ENCODE data around the gene ACBD4.

The ACBD4 gene, protein sequence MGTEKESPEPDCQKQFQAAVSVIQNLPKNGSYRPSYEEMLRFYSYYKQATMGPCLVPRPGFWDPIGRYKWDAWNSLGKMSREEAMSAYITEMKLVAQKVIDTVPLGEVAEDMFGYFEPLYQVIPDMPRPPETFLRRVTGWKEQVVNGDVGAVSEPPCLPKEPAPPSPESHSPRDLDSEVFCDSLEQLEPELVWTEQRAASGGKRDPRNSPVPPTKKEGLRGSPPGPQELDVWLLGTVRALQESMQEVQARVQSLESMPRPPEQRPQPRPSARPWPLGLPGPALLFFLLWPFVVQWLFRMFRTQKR

DNA sequence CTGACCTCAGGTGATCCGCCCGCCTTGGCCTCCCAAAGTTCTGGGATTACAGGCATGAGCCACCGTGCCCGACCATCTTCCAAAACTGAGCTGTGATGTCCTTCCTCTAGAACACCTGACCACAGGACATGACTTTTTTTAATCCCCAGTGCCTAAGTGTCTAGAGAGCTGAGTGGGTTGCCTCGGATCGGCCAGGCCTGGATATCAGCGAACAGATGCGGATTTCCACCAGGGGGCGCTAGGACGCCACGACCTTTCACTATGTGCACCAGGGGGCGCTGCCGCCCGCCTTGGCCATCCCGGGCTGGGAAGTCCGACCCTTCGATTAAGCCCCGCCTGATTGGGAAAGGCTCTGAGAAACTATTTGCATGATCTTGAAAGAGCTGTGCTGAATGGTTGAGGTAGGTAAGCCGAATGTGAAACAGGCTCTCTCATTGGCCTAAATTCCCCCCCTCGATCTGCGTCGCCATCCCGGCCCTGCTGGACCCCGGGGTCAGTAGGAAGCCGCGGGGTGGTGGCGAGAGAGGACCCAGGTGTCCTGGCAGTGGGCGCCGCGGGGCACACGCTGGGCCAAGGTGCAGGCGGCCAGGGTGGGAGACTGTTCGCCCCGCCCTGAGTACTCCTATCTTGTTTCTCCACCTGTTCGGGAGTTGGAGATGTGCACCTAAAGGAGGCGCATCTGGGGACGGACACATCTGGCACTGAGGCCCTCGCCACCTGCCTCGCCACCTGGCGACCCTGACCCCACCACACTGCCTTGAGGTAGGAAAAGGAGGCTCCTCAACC is at the start of gene ACBD4:
TSS of gene ACBD4 (plus strand) at position 496 of the 786 bp plus-strand sequence. CDS start 458 bp downstream, outside the sequence.
- DNase-seq (ENCODE audit: low spot score), result peak; percentile 99

DNA sequence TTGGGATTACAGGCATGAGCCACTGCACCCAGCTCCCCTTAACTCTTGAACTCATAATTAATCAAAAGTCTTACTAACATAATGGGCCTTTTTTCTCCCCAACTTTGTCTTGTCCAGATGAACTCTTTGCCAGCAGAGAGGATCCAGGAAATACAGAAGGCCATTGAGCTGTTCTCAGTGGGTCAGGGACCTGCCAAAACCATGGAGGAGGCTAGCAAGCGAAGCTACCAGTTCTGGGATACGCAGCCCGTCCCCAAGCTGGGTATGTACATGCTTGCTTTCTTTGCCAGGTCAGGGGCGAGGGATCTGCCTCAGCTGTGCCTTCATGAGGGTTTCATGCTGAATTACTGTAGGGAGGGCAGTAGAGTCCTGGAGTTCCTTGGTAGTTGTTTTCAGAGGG is 49.1 kb upstream of the ACBD4 start:
- no peak for DNase-seq (ENCODE audit: low spot score)

DNA sequence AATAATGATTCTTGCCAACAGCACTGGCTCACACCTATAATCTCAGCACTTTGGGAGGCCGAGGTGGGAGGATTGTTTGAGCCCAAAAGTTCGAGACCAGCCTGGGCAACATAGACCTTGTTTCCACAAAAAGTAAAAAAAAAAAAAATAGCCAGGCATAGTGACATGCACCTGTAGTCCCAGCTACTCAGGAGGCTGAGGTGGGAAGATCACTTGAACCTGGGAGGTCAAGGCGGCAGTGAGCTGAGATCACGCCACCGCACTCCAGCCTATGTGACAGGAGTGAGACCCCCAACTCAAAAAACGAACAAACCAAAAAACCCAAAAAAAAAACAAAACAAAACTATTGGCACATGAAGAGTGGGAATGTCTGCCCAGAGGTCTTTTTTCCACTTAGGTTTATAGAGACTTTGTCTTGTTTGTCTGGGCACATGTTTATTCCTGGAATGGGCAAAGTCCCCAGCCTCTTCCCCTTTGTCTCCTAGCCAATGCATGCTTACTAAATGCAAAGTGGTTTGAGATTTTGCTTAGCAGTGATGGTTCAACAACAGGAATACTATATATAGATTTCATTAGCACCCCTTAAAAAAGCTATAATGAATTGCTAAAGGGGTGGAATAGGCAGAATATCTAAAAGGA is 48.5 kb upstream of the ACBD4 start:
- DNase-seq (ENCODE audit: low spot score), result no peak

DNA sequence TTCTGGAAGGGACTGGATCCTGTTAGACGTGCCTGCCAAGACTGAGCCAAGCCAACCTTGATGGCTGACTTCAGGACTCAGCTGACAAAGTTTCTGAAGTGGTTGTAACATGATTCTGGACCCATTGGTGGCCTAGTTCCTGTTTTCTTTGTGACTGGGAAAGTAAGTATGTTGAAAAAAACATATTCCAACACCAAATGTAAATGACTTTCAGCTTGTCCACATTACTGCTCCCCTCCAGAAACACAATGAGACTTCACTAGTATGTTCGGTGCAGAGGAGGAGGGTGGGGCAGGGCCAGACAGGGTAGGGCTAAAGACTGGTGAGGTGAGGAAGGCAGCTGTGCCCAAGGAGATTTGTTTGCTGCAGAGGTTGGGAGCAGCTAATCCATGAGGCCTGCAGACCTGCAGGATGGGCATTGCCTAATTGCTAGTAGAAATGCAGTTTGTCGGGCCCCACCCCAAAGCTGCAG is 47.9 kb upstream of the ACBD4 start:
- no peak for DNase-seq (ENCODE audit: low spot score)

DNA sequence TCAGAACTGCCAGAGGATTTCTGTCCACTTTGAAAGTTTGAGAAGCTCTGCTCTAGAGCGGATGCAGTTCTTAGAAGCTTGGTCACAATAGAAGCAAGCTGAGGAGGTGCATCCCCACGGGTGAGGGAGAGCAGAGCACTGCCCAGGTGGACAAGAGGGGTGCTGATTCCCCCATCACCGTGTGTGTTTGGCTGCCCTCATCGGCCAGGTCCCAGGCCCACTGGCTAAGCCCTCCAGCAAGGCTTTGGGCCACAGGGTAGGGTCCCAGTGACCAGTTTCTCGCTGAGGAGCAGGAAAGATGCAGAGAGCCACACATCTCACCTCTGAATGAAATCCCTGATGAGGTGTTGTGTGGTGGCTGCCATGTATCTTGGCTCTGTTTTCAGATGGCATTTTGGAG is 47.5 kb upstream of the ACBD4 start:
- no peak for DNase-seq (ENCODE audit: low spot score)

DNA sequence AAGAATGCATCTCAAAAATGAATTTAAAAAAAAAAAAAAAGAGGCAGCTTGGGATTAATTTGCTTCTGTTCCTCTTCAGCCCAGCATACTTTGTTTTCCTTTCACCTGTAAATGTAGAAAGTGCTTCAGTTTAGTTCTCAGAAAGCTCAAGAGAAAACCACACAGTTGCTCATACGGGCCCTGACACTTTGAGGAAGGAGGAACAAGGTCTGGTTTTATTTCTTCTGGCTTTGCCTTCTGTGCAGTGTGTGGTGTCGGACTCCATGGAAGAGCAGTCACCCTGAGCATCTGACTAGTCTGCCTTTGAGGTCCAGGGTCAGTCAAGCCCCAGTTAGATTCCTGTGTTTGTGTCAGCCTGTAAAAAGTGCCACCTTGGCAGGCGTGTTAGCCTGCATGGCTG is 46.7 kb upstream of the ACBD4 start:
- DNase-seq (ENCODE audit: low spot score), result no peak

DNA sequence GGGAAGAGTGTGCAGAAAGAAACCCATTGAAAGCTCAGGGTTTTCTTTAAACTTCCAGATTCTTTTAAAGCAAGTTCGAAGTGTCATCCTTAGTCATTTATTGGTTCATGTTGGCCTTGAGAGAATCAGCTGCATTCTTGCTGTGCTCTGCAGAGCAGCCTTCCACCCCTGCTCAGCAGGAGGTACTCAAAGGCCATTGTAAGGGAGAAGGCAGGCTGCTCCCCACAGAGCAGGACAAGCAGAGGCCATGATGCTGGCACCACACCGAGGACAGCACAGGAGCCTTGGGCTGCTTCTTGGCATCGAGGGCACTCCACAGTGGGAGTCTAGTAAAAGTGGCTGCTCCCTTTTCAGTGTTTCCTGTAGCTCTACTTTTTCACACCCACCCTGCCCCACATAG is 44.8 kb upstream of the ACBD4 start:
- no peak for DNase-seq (ENCODE audit: low spot score)

DNA sequence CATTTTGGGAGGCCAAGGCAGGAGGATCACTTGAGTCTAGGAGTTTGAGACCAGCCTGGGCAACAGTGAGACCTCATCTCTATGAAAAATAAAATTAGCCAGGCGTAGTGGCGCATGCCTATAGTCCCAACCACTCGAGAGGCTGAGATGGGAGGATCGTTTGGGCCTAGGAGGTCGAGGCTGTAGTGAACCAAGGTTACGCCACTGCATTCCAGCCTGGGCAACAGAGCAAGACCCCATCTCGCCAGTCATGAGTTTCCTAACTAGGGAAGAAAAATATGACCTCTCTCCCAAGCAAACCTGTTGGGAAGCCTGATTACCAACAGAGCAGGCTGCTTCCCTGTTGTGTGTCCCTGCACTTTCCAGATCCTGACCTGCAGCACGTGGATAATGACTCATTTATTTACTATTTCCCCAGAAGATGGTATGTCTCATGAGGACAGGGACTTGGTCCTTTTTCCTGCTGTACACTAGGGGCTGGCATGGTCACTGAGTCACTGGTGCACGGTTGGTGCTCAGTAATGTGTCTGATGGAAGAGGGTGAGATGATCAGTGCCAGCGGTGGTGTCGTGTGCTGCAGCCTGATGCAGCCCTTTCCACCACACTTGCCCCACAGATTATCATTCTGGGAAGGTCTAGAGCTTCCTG is 43.6 kb upstream of the ACBD4 start:
- DNase-seq (ENCODE audit: low spot score), result no peak

DNA sequence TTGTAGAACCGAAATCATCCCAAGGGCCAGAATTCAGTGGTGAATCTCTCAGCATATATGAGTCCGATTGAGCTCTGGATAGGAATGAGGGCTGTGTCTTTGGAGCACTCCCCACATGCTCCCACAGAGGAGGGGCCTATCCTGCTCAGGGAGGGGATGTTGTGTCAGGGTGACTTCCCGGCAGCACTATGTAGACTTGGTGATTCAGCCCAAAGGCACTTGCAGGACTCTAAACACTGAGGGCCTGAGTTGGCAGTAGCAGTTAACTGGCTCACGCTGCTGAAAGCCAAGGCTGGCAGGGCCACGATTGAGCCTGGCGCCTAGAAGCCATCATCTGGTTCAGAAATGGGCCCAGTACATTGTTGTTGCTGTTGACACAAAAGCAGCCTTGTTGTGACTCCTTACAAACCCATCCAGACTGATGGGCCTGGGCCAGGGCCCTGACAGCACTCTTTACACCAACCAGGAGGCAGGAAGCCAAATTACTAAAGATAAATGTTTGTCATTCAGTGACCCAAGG is 42.5 kb upstream of the ACBD4 start:
- DNase-seq (ENCODE audit: low spot score), result no peak

DNA sequence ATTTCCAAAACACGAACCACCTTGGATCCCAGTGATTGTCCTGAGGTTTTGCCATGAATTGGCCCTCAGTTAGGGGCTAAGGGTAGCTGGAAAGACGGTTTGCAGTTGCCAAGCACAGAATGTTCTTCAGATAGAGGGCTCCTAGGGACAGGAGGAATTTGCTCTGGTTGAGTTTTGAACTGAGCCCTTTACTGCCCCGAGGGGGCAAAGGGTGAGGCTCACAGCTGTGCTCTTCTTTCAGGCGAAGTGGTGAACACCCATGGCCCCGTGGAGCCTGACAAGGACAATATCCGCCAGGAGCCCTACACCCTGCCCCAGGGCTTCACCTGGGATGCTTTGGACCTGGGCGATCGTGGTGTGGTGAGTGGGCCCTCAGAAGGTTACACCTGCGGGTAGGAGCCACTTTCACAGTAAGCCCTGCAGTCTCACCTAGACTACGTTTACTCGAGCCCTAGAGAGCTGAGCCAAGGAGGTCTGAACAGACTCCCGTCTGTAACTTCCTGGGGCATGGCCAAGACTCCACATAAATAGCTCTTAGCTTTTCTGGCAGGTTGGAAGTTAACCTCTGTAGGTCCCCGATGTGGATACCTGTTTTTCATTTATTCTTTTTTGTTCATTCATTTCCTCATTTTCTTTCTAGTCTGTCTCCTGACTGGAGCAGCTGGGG is 41.9 kb upstream of the ACBD4 start:
- no peak for DNase-seq (ENCODE audit: low spot score)

DNA sequence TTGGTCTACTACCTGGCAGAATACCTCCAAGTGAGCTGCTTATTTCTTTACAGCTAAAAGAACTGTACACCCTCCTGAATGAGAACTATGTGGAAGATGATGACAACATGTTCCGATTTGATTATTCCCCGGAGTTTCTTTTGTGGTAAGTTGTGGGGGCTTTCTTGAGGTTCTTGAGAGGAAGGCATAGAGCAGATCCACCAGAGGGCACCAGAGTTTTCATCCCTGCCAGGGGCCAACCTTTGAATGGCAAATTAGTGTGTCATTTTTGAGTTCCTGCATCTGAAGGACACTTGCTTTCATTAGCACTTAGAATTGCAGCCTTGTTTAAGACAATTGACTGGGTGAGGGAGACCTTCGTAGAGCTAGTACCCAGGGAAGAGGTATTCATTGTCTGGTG is 39.3 kb upstream of the ACBD4 start:
- no peak for DNase-seq (ENCODE audit: low spot score)

DNA sequence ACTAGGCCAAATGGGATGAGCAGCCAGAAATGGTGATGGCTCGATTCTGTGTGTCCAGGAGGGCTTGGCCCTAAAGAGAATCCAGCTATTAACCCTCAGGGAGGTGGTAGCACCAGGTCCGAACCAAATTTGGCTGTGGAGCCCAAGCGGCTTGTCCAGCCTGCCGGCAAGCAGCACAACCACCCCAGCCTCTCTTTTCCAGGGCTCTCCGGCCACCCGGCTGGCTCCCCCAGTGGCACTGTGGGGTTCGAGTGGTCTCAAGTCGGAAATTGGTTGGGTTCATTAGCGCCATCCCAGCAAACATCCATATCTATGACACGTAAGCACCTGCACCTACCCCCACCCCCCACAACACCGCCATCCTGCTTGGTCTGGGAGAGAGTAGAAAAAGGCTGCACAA is 38.6 kb upstream of the ACBD4 start:
- DNase-seq (ENCODE audit: low spot score), result no peak

DNA sequence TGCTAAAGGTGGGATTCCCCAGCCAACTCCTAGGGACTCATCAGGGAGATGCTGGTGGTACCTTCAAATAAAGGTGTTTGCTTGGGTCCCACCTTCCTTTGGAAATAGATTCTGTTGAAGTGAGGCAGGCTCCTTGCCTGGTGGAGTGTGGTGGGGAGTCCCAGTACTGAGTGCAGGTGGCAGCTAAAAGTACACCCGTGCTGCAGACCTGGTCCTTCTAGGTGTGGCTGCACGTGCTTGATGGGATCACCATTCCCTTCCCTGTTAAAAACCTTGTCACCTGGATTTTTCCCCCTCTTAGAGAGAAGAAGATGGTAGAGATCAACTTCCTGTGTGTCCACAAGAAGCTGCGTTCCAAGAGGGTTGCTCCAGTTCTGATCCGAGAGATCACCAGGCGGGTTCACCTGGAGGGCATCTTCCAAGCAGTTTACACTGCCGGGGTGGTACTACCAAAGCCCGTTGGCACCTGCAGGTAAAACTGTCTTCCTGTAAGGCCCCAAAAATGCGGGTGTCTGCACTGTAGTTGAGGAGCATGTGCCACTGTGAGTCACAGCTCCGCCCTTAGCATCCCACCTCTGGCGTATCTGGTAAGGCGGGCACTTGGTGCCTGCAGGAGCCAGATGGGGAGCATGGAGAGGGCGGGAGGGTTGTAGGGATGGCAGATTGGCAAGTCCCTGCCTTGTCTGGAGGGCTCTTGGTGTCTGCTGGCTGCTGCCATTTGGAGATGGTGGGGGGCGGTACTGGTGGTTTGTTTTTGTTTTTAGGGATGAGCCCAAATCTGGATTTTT is 37.2 kb upstream of the ACBD4 start:
- no peak for DNase-seq (ENCODE audit: low spot score)

DNA sequence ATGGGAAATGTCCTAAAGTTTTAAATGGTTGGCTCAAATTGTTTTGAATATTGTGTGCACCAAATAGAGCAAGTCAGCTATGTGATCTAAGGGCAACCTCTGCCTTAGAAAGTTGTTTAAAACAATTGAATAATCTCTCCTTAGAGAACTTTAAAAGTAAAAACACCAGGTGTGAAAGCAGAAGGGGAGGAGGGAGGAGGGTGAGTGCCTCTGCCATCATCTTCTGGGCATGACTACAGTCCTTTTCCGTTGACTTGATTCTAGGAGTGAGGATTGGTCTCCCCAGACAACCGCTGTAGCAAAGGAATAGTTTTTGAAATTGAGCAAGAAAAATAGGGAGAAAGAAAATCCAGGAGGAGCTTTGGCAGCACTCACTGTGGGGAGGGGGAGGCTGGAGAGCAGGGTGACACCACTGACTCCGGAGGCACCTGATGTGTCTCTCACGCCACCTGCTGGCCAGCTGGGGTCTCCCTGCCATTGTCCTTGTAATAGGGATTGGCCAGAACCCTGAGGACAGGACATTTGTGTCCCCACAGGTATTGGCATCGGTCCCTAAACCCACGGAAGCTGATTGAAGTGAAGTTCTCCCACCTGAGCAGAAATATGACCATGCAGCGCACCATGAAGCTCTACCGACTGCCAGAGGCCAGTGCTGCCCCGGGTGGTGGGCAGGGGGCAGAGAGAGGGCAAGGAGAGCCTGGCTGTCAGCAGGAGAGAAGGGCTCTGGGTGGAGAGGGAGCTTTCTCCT is 36.4 kb upstream of the ACBD4 start:
- DNase-seq (ENCODE audit: low spot score), result peak; percentile 96

DNA sequence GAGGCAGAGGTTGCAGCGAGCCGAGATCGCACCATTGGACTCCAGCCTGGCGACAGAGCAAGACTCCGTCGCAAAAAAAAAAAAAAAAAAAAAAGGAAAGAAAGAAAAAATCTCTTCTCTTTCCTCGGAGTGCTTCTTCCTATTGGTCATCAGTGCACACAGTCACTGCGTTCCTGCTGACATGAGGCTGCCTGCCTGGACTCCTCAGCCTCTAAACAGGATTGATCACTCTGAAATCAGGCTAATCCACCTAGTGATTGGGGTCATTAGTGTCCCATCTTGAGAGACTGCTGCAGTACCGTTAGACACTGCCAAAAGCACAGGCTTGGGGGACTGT is 34.0 kb upstream of the ACBD4 start:
- no peak for DNase-seq (ENCODE audit: low spot score)

DNA sequence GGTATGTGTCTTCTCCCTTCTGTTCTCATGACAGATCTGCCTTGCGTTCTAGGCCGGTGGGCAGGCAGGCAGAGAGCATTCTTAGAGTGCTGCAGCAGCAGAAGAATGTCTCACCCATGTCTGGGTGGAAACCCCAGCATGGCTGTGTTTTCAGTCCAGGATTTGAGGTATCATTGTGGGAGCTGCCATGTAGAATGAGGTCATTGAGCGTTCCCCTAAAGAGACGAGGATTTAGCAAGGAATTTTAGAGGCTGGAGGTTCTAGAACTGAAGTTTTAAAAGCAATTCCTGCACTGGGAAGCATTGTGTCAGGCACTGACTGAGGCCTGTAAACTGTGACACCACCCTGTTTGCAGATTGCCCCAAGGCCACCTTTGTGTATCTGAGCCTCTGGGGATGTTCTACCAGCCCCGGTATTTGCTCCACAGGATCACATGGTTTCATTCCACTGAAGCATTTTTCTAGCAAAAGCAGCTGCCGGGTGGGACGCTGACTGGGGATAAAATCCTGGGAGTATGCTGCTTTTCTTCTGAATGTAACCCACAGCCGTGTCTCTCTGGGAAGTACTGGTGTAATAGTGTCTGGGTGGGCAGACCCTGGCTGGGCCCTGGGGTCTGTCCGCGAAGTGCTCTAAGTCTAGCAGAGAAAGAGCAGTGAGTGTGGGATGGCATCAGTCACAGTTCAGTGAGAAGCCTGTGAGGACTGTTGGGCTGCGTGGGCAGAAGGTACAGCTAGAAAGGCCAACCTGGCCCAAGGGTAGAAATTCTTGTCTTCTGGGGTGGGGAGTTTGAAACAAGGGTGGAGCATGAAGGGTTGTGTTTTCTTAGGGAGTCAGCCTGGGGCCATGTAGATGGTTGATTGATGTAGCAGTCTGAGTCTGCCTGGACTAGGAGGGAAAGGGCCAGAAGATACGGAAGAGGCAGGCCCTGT is 33.3 kb upstream of the ACBD4 start:
- DNase-seq (ENCODE audit: low spot score), result peak; percentile 61

DNA sequence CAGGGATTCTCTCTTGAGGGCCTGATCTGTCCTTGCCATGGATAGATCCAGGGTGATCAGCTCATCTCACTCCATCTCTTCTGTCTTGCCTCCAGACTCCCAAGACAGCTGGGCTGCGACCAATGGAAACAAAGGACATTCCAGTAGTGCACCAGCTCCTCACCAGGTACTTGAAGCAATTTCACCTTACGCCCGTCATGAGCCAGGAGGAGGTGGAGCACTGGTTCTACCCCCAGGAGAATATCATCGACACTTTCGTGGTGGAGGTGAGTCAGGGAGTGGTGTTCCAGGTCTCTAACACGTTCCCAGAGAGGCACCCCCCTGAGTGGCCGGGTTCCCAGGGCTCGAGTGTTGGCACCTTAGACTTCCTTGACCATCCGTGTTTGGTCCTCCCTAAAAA is 32.6 kb upstream of the ACBD4 start:
- no peak for DNase-seq (ENCODE audit: low spot score)

DNA sequence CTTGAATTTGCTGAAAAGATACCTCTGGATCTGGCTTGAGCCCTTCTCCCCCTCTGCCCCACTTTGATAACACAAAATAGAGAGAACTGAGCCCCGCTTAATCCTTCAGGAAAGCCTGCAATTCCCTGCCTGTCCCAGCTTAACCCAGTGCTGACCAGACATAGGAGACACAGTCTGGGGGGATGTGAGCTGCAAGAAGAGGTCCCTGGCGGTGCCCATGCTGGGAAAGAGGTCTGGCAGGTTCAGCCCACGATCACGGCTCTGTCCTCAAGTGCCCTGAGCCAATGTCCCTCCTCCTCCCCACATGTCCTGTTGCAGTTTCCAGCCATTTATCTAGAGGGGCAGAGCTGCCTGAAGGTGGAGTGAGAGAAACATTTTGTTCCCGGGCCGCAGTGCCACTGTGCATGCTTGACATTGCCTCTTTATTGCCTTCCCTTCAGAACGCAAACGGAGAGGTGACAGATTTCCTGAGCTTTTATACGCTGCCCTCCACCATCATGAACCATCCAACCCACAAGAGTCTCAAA is 32.2 kb upstream of the ACBD4 start:
- DNase-seq (ENCODE audit: low spot score), result no peak

DNA sequence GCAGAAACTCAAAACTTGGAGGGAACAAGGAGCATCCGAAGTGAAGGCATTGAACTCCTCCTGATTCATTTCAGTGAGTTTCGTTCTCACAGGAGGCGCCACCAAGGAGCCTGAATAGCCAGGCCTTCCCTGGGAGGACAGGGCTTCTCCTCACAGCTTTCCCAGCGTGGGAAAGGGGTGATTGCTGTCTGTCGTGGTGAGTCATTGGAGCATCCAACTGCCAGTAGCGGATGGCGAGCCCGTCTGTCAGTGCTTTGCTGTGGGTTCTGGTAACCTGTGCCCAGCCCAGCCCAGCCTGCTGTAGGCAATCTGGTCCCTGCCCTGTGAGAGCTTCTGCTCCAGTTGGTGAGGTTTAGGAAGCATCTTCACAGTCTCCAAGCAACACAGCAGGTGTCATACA is 31.5 kb upstream of the ACBD4 start:
- DNase-seq (ENCODE audit: low spot score), result no peak
